HepG2 (cell line): Measurements from ENCODE around the gene CA14. TPM values are rescaled to one million over a fixed set of nuclear protein-coding genes. Genes with fewer than 3 reads are reported as not detected.
A peak's percentile ranks its signal among the peaks of the same experiment; 100 is the strongest.

ENCODE experiments used
- ATF1 ChIP-seq: IDR thresholded peaks from 2 replicates; pipeline ENCODE4 v1.6.1; 2016; ENCODE audit warnings: mild to moderate bottlenecking, control low read depth
- CEBPZ ChIP-seq: IDR thresholded peaks from 2 replicates; pipeline ENCODE4 v1.6.1; 2012; ENCODE audit warnings: low read length, improper control_type of control experiment
- CENPBD1 ChIP-seq: sonication (generic); formaldehyde crosslinking; IDR thresholded peaks from 2 replicates; pipeline ENCODE4 v1.8.0; 2022; ENCODE audit warnings: missing genetic modification reagents, low read depth, mild to moderate bottlenecking, borderline replicate concordance
- ELF4 ChIP-seq: sonication (generic); formaldehyde crosslinking; IDR thresholded peaks from 2 replicates; pipeline ENCODE4 v1.5.0; 2020; ENCODE audit warnings: missing genetic modification reagents, mild to moderate bottlenecking, moderate library complexity, borderline replicate concordance
- KDM5A ChIP-seq: fragments of 200-600 bp; sonication (generic); IDR thresholded peaks from 2 replicates; pipeline ENCODE4 v1.7.0; 2018; ENCODE audit warnings: antibody characterized with exemption, mild to moderate bottlenecking, low read length, borderline replicate concordance
- KLF16 ChIP-seq, 2 experiments: sonication (generic) in 1 of 2; formaldehyde crosslinking in 1 of 2; IDR thresholded peaks; 2 replicates each; pipeline versions ENCODE4 v1.6.1 to v1.8.0; 2016 to 2023; ENCODE audit warnings: missing genetic modification reagents in 2 of 2, missing compliant biosample characterization in 1 of 2
- NCOA1 ChIP-seq: sonication (generic); formaldehyde crosslinking; IDR thresholded peaks from 2 replicates; pipeline ENCODE4 v1.9.0; 2021; ENCODE audit warnings: missing genetic modification reagents
- NFE2L1 ChIP-seq: sonication (generic); formaldehyde crosslinking; IDR thresholded peaks from 2 replicates; pipeline ENCODE4 v1.4.0; 2020; ENCODE audit warnings: missing genetic modification reagents, mild to moderate bottlenecking, borderline replicate concordance
- NFE2L2 ChIP-seq: fragments of 150-350 bp; IDR thresholded peaks from 2 replicates; pipeline ENCODE4 v1.6.1; 2014; ENCODE audit warnings: low read length
- NKX3-1 ChIP-seq: sonication (generic); formaldehyde crosslinking; IDR thresholded peaks from 2 replicates; pipeline ENCODE4 v1.5.0; 2020; ENCODE audit warnings: missing genetic modification reagents
- PAF1 ChIP-seq: IDR thresholded peaks from 2 replicates; pipeline ENCODE4 v1.6.1; 2016; ENCODE audit warnings: missing genetic modification reagents, missing compliant biosample characterization
- POLR2G ChIP-seq: fragments of 200-400 bp; formaldehyde crosslinking; IDR thresholded peaks from 2 replicates; pipeline ENCODE4 v1.6.1; 2018; ENCODE audit warnings: mild to moderate bottlenecking, low read depth, low read length, moderate library complexity
- PTBP1 ChIP-seq: fragments of 200-400 bp; formaldehyde crosslinking; IDR thresholded peaks from 2 replicates; pipeline ENCODE4 v1.6.1; 2018; ENCODE audit warnings: low read length, low read depth; ENCODE audit not compliant: poor library complexity, severe bottlenecking
- SIX1 ChIP-seq: sonication (generic); formaldehyde crosslinking; IDR thresholded peaks from 2 replicates; pipeline ENCODE4 v1.4.0; 2020; ENCODE audit warnings: missing genetic modification reagents, borderline replicate concordance
- SNAPC2 ChIP-seq: sonication (generic); formaldehyde crosslinking; IDR thresholded peaks from 2 replicates; pipeline ENCODE4 v1.8.1; 2022; ENCODE audit warnings: mild to moderate bottlenecking, missing genetic modification reagents
- SP4 ChIP-seq: sonication (generic); formaldehyde crosslinking; IDR thresholded peaks from 2 replicates; pipeline ENCODE4 v1.8.1; 2023; ENCODE audit warnings: mild to moderate bottlenecking, missing genetic modification reagents
- TP53 ChIP-seq: sonication (generic); formaldehyde crosslinking; conservative IDR thresholded peaks from 2 replicates; pipeline ENCODE4 v1.4.0; 2020; ENCODE audit warnings: missing genetic modification reagents
- ZBTB42 ChIP-seq: sonication (generic); formaldehyde crosslinking; IDR thresholded peaks from 2 replicates; pipeline ENCODE4 v1.5.0; 2020; ENCODE audit warnings: mild to moderate bottlenecking, missing genetic modification reagents
- ZBTB43 ChIP-seq: sonication (generic); formaldehyde crosslinking; conservative IDR thresholded peaks from 2 replicates; pipeline ENCODE4 v1.4.0; 2020; ENCODE audit warnings: missing genetic modification reagents
- ZNF33B ChIP-seq: sonication (generic); formaldehyde crosslinking; IDR thresholded peaks from 2 replicates; pipeline ENCODE4 v1.5.1; 2020; ENCODE audit warnings: mild to moderate bottlenecking, missing genetic modification reagents
- ZNF772 ChIP-seq: sonication (generic); formaldehyde crosslinking; IDR thresholded peaks from 2 replicates; pipeline ENCODE4 v1.5.0; 2020; ENCODE audit warnings: mild to moderate bottlenecking, missing genetic modification reagents
- ZXDC ChIP-seq: sonication (generic); formaldehyde crosslinking; IDR thresholded peaks from 2 replicates; pipeline ENCODE4 v1.5.0; 2020; ENCODE audit warnings: mild to moderate bottlenecking, missing genetic modification reagents
- polyA plus RNA-seq, 8 experiments: library from polyadenylated mRNA; depleted of rRNA in 3 of 8; stranded (reverse) in 7 of 8; unstranded in 1 of 8; fragments of >200 nt; fragmentation: Illumina TruSeq in 4 of 8; extraction: Trizol in 4 of 8; gene quantifications; 2 replicates each; pipeline versions ENCODE4 v1.2.1 to v1.2.3, GENCODE V29; 2011 to 2016; ENCODE audit warnings: low read depth in 4 of 8, missing spikeins in 1 of 8, mixed read lengths in 1 of 8; ENCODE audit not compliant: insufficient read depth in 1 of 8
- total RNA-seq, 5 experiments: library from RNA; depleted of rRNA; stranded (reverse); fragments of >200 nt; fragmentation: Illumina TruSeq; extraction: Trizol; gene quantifications; 2 replicates each; pipeline ENCODE4 v1.2.3, GENCODE V29; 2016; ENCODE audit warnings: low read depth in 1 of 5

The CA14 gene
- total and polyA plus RNA-seq, 2 of the 13 experiments (the other 11 are each of a cell fraction or from before 2014, with no cell fraction given) = 2.4 to 8.5 TPM

- TF ChIP-seq TP53 (no peak), NFE2L1 (CRISPR knock-in tag) (no peak), ATF1 (CRISPR knock-in tag) (no peak), NCOA1 (CRISPR knock-in tag) (no peak), ELF4 (no peak), ZNF772 (CRISPR knock-in tag) (no peak), ZNF33B (CRISPR knock-in tag) (no peak), NFE2L2 (no peak), PTBP1 (no peak), POLR2G (no peak), SP4 (0 out of 2 replicates have a peak, but pooled peaks have one; percentile 34), SNAPC2 (CRISPR knock-in tag) (no peak), KDM5A (no peak), NKX3-1 (no peak), ZBTB42 (CRISPR knock-in tag) (no peak), KLF16 (CRISPR knock-in tag; IDR thresholded peaks at IDR 0.05) (no peak), CEBPZ (no peak), ZBTB43 (peak; percentile 56; the same call in 1 of the 2 replicates), CENPBD1 (CRISPR knock-in tag) (no peak), SIX1 (CRISPR knock-in tag) (no peak), ZXDC (no peak), PAF1 (CRISPR knock-in tag) (no peak)
These were observed at the start of gene CA14 (continued) for GRCh38 chr1:150257624-150258585.
